Jurkat, Clone E6-1 (cell line): ENCODE measurements around the gene ZRANB1. TPM values are rescaled to one million over a fixed set of nuclear protein-coding genes. Genes with fewer than 3 reads are reported as not detected.
A peak's percentile ranks its signal among the peaks of the same experiment; 100 is the strongest.
"Not testable (repeated sequence)": the region's sequence is repeated elsewhere in the genome, so short reads cannot be mapped to it uniquely, and the experiment has no call there.

Experiments used
- DNase-seq: peaks from one replicate; pipeline ENCODE4 v3.0.0-alpha.2; 2011; ENCODE audit warnings: low read depth, low spot score
- H3K4me3 ChIP-seq: 2 replicates; pipeline ENCODE4 v1.5.1; 2011; ENCODE audit warnings: mild to moderate bottlenecking, low read length, control low read depth, moderate library complexity
- polyA plus RNA-seq: library from polyadenylated mRNA; unstranded; fragments of >200 nt; gene quantifications from one replicate; pipeline ENCODE4 v1.2.1, GENCODE V29; 2012; ENCODE audit warnings: missing spikeins; ENCODE audit not compliant: insufficient read length, insufficient read depth

Gene ZRANB1
- polyA plus RNA-seq: 13.4 TPM

DNA sequence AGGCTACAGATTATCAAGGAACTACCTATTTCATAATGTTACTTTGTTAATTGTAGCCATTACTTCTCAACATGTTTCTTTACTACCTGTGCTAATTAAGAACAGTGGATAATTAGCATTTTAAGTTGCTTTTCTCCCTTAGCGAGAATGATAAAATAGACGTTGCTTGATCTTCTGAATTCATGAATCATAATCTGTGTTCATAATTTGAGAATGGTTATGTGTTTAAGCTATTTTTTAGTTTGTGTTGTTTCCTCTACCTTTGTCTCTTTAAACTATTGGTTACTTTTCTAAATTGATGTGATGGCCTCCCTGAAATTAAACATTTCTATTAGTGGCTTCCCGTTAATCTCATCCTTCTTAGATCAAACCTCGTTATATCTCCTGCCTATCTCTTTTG is at the start of gene ZRANB1:
Gene ZRANB1, plus strand, starts transcription at position 301 of the 400 bp plus-strand sequence. CDS start 371 bp downstream, outside the sequence.
- DNase-seq: no peak
- no peak within 1 kb of the TSS for H3K4me3 ChIP-seq

DNA sequence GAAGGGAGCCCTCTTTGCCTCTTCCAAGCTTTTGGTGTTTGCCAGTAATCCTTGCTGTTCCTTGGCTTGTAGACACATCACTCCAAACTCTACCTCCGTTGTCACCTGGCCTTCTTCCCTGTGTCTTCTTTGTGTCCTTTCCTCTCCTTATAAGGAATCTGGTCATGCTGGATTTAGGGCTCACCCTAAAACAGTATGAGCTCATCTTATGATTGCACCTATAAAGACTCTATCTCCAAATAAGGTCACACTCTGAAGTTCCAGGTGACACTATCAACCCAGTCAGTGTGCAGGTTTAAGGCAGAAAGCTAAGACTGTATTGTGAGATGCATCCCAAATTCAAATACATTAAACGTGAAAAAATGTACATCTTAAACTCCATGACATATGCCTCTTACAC is 49.0 kb upstream of the ZRANB1 start:
- no peak overlapping the region for H3K4me3 ChIP-seq
- DNase-seq: no peak

DNA sequence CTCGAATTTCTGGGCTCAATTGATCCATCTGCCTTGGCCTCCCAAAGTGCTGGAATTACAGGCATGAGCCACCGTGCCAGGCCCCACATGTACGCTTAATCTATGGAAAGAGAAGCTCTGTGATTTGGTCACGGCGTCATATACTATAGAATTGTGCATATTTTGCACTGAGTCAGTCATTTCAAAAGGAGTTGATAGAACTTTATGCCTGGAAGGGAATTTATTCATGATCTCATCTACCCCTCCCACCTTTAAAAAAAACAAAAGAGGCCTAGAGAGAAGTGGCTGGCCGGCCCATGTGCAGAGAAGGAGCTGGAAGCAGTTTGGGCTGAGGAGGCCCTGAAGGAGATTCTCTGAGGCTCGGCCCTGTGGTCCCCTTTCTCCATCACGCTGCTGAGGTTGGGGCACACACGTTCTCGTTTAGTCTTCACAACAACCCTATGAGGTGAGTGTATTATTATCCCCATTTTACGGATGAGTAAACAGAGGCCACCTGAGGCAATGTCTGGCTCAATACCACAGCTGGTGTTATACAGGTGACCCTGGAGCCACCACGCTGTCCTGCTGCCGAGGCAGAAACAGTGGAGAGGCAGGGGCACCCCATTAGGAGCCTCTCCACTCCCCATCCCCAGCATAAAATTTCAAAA is 47.2 kb upstream of the ZRANB1 start:
- DNase-seq: no peak

DNA sequence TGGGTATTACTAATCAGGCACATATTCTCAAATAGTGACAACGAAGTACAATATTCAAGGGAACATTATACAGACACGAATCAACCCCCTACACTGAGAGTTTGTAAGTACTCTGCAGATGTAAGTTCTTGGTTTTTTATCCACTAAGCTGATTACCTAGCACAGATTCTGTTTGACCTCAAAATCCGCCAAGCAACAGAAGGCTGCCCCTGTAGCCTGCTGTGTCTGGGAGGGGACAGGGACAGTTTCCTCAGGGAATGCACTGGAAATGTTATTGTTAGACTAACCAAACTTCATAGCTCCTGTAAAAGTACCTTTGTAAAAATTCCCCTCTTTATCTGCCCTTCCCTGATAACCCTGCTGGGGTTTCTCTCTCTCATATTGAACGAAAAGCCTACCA is 45.2 kb upstream of the ZRANB1 start:
- no peak for DNase-seq
- H3K4me3 ChIP-seq: no peak overlapping the region

More for the DNA sequence above, 47.2 kb upstream of the ZRANB1 start:
- H3K4me3 ChIP-seq: no peak overlapping the region

DNA sequence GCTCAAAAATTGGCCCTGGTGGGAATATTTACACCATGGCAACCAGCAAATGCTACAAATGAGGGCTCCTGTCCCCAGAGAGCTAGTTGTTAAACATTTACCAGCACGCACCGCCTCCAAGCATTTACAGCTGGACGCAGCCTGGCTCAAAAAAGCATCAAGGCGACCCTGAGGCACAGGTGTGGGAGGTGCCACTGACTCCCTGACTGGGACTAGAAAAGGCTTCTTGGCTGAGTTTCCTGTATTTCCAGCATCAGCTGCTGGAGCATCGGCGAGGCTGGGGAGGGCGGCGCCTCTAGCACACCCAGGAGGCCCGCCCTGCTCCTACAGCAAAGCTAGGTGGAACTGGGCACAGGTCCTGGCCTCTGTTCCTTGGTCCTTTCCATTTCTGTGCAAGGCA is 43.5 kb upstream of the ZRANB1 start:
- no peak for DNase-seq
- H3K4me3 ChIP-seq: no peak overlapping the region

DNA sequence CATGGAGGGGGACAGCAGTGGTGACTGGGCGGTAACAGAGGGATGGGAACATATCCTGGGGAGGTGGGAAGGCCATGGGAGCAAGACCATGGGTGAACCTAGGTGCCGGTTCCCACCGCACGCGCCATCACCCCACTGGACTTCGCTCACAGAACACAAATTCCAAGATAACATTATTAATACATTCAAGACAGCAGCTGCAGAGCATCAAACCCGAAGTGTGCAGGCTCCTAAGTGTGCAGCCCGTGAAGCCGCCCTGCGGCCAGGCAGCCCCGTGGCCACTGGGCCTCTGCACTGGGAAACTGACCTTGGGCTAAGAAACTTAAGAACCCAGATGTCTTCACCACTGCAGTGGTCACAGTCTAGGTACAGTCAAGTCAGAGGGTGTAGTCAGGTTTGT is 42.8 kb upstream of the ZRANB1 start:
- DNase-seq: no peak

DNA sequence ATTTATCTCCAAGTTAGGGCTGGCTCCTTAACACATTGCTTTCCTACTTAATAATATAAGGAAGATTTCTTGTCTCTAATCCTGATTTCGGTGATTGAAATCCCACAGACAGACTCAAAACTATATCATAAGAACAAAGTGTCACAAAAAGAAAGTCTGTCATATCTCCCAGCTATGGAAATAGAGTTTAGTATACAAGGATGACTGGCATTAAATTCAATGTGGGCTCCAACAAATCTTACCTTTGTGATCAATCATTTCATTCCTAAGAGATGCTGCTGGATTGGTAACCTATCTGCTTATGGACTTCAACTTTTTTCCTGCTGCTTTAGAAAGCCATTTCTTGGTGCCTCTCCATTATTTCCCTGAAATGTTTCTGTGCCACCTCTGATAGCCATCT is 39.5 kb upstream of the ZRANB1 start:
- no peak overlapping the region for H3K4me3 ChIP-seq
- no peak for DNase-seq

More for the DNA sequence above, 42.8 kb upstream of the ZRANB1 start:
- H3K4me3 ChIP-seq: no peak overlapping the region

DNA sequence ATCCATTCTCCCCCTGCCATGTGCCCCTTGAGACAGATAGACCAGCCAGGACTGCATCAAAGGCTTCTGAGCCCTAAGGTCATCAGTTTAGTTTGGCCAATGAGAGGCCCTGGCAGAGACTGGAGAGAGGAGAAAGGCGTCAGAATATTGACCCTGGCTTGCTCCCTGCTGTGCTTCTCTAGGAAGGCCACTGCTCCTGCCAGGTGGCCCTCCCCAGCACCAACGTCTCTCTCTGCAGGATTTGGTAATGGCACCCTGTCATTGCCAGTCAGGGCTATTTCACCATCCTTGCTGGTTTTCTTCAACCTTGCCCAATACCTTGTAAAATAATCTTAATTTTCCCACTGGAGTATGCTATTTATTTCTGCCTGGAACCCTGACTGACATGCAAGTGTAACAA is 38.8 kb upstream of the ZRANB1 start:
- H3K4me3 ChIP-seq: no peak overlapping the region
- DNase-seq: no peak

DNA sequence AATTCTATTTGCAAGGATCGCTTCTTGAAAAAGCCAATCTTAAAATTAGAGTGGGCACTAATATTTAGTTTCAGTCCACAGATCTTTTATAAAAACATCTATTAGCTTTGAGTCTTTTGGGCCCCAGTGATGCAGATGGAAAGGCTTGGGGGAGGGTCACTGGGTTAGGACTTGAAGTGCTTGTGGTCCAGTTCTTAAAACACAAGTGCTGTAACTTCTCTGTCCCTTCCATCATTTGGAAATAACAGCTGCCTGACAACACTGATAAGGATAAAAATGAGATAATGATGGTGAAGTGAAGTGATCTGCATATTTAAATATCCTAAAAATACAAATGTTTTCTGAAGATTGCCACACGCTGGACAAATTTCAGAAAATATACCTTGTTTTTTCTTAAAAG is 37.1 kb upstream of the ZRANB1 start:
- DNase-seq: no peak
- no peak overlapping the region for H3K4me3 ChIP-seq

DNA sequence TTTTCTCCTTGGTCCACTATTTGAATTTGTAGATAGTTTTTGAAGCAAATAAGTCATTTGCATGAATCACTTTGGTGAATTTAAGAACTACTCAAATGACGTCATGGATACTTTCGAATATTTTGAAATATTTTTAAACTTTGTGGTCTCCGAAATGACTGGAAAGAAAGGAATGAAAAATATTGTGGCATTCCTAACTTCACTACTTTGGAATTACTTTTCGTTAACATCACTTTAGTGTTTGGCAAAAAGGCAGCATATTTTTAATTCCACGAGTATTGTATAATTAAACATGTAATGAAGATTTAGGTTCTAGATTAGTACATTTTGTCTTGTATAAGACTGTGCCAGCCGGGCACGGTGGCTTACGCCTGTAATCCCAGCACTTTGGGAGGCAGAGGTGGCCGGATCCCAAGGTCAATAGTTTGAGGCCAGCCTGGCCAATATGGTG is 35.3 kb upstream of the ZRANB1 start:
- H3K4me3 ChIP-seq: no peak overlapping the region
- DNase-seq: no peak

DNA sequence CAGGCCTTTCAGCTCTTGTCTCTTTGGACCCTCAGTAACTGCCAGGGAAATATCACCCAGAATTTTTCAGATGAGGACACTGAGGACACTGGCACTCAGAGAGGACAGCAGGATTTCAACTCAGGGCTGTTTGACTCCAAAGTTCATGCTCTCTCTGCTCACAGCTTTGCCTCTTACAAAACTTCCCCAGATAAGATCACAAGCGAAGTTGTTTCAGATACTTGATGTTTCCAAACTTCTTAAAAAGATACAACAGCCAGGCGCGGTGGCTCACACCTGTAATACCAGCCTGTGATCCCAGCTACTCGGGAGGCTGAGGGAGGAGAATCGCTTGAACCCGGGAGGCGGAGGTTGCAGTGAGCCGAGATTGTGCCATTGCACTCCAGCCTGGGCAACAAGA is 32.4 kb upstream of the ZRANB1 start:
- DNase-seq: no peak
- H3K4me3 ChIP-seq: no peak overlapping the region

DNA sequence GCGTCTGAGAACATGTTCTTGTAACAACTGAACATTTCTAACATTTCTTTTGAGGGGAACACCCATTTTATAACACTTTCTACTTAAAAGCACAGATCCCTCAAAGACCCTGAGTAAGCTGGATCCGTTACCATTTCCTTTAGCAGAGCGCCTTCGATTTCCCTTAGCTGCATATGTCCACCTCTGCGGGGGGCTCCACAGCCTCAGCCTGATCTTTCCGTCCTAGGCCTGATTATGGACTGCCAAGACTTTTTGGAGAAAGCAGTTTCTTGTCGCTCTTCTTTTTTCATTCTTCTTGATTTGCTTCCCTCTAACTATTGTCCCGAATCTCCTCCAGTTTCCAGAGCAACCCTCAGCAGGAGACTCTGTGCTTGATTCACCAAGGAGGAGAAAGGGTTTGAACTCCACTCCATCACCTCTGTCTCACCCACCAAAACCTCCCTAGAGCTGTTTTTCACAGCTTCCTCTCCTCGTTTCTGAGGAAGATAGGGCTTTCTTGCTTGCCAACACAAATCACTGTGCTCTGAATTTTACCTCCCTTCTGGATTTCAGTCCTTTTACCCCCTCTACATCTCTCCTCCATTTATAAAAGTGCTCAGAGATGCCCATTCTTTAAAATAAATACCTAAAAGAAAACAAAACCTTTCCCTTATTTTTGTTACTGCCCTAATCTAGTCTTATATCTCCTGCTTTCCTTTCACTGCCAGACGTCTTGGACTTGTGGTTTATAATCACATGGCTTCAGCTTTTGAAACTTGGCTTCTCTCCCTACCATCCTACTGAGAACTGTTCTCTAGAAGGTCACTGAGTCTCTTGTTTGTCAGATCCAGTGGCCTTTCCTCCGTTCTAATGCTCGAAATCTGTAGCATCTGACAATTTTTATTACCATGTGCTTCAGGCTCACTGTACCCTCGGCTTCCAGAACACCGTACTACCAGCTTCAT is 30.5 kb upstream of the ZRANB1 start:
- H3K4me3 ChIP-seq: no peak overlapping the region
- no peak for DNase-seq

DNA sequence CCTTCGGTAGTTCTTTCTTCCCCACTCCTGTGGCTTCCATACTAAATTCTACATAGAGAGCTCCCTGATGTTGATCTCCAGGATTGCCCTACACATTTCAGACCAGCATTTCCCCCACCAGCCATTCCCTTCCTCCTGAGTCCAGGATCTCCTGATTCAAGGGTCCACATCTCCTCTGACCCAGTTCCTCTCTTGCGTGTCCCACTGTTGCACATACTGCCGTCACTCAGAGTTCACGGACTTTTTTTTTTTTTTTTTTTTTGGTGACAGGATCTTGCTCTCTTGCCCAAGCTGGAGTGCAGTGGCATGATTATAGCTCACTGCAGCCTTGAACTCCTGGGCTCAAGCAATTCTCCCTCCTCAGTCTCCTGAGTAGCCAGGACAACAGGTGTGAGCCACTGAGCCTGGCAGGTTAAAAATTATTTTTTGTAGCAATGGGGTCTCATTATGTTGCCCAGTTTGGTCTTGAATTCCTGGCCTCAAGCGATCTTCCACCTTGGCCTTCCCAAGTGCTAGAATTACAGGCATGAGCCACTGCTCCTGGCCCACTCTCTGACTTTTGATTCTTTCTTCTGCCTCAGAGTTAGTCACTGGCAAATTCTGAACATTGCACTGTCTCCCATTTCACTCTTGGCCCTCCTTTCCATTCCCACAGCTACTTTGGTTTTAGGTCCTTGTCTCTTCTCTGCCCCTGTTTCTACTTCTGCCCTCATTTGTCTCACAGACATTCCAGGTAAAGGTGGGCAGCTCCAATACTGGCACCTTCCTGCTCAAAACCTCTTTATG is 29.6 kb upstream of the ZRANB1 start:
- DNase-seq: no peak
- no peak overlapping the region for H3K4me3 ChIP-seq

DNA sequence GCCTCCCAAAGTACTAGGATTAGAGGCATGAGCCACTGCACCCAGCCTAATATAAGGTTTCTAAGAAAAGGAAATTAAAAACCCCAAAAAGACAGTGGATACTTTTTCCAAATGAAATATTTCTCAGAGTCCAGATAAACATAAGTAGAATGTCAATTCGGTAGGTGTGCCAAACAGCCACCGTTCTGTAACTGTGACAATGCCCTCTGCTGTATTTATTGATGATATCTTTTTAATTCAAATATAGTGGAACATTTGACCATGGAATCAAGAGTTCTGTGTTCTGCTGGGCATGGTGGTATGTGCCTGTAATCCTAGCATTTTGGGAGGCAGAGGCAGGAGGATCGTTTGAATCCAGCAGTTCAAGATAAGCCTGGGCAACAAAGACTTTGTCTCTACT is 28.8 kb upstream of the ZRANB1 start:
- no peak overlapping the region for H3K4me3 ChIP-seq
- DNase-seq: no peak

DNA sequence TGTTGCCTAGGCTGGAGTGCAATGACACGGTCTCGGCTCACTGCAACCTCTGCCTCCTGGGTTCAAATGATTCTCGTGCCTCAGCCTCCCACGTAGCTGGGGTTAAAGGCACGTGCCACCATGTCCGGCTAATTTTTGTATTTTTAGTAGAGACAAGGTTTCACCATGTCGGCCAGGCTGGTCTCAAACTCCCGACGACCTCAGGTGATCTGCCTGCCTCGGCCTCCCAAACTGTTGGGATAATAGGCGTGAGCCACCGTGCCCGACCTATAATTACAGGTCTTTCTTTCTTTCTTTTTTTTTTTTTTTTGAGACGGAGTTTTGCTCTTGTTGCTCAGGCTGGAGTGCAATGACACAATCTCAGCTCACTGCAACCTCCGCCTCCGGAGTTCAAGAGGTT is 27.5 kb upstream of the ZRANB1 start:
- H3K4me3 ChIP-seq, DNase-seq: not testable (repeated sequence)

DNA sequence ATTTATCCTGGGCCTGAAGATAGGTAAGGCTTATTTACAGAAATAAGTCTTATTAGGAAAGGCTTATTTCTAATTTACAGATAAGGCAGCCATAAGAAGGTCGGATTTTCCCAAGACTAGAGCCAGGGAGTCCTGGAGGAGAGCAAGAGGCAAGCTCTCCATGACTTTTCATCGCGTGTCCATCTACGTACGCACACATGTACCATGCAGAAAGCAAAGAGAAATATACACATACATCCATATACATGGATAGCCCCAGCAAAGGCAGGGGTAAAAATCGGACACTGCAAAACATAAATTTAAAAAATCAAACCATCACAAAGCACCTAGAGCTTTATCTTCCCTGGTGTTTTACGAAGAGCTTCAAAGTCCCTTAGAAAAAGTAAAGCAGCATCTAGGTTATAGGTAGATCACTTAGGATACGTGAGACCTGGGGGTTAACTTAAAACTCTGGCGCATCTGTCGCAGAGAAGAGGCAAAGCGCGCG is 25.8 kb upstream of the ZRANB1 start:
- peak overlapping the region; percentile 87 for H3K4me3 ChIP-seq
- DNase-seq: no peak

DNA sequence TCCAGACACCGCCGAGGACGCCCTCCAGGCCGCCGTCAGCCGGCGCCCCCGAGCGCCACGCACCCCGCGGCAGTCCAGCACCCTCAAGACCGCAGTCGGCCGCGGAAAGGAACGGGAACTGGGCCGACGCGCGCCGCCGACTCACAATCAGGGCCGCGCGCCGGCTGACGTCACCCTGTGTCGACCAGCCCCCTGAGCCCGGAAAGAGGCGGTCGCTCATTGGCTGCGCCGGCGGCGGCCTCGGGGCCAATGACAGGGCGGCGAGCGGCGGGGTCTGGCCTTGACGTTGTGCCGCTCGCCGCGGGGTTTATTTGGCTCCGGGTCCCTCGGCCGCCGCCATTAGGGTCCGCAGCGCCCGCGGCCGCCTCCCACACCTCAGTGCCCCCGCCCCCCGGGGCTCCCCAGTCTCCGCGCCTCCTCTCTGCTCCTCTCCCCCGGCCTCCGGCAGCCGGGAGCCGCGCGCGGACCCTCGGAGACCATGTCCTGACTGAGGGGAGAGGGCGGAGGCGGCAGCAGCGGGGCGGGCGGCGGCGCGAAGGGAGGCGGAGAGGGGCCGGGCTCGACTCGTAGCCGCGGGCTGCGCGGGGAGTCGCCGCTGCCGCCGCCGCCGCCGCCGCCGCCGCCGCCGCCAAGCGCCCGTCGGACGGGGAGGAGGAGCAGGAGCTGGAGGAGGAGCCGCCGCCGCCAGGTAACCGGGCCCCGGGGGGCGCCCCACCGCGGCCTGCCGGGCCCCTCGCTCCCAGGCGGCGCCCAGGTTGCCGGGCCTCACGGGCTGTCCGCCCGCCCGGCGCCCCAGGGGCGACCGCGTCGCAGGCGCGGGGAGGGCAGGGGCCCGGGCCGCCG is 25.1 kb upstream of the ZRANB1 start:
- H3K4me3 ChIP-seq: peak overlapping the region; percentile 87
- DNase-seq: peak; percentile 85

DNA sequence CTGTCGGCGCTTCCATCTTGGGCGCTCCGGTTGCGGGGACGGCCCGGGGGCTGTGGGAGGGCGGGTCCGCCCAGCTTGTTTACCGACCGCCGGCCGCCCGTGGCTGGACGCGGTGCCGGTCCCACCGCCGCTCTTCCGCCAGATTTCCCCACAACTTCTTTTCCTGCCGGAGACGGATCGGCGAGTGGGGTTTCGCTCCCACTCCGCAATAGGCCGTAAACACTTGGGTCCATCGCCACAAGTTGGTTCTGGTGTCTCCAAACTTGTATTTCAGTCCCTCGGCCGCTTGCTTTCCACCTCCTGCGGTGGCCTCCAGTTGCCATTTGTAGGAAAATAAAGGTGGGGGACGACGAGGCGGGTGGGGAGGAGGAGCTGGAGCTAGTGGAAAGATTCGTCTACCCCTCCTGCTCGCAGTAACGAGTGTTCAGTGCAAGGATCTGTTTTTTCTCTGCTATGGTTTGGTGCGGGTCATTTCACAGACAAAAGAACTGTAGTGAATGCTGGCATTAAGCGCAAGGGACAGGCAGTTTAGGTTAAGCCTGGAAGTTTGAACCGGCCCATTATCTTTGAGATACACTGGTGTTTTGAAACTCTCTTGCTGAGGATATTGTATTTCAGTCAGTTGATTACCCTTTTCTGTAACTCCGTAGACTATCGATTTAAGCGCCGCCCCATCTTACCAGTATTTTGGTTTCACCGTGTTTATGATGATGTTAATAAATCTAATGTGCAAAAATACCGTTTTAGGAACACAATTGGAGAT is 24.3 kb upstream of the ZRANB1 start:
- DNase-seq: no peak
- peak overlapping the region; percentile 85 for H3K4me3 ChIP-seq
